NCI-H510A (cell line): Measurements from ENCODE around the gene ZBTB34.
"Not testable (repeated sequence)": the region's sequence is repeated elsewhere in the genome, so short reads cannot be mapped to it uniquely, and the experiment has no call there.

ENCODE experiments used
- DNase-seq: peaks from one replicate; lab custom pipeline; 2025; lab: John Stamatoyannopoulos, UW

Gene ZBTB34, protein sequence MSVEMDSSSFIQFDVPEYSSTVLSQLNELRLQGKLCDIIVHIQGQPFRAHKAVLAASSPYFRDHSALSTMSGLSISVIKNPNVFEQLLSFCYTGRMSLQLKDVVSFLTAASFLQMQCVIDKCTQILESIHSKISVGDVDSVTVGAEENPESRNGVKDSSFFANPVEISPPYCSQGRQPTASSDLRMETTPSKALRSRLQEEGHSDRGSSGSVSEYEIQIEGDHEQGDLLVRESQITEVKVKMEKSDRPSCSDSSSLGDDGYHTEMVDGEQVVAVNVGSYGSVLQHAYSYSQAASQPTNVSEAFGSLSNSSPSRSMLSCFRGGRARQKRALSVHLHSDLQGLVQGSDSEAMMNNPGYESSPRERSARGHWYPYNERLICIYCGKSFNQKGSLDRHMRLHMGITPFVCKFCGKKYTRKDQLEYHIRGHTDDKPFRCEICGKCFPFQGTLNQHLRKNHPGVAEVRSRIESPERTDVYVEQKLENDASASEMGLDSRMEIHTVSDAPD

DNA sequence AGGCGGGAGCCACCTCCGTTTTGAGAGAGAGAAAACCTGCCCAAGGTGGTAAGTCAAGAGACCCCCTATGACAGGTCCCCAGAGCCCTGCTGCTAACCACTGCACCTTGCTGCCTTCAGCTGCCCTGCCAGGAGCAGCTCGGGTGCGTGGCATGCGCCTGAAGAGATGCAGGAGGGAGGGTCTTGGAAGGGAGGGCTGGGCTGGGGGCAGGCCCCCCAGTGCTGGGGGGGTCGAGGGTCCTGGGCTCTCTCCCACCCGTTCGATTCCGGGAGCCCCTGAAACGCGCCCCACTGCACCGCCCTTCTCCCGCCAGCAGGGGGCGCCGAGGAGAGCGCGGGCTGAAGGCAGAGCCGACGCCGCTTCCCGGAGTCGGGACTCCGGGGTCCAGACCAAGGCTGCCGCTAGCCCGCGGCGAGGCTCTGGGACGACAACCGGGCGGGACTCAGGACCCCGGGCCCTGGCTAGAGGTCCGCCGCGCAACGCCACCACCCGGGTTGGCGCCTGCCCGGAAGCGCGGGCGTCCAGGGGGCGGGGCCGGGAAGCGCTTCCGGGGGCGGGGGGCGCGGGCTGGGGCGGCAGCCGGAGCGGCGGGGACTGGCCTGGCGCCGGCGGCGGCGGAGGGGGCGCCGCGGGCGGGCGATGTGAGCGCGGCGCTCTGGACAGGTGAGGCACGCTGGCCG, at the start of gene ZBTB34:
ZBTB34 (plus strand) TSS at position 563 of the 680 bp plus-strand sequence. CDS start 18,761 bp downstream, outside the sequence.
- DNase-seq = peak; percentile 65

DNA sequence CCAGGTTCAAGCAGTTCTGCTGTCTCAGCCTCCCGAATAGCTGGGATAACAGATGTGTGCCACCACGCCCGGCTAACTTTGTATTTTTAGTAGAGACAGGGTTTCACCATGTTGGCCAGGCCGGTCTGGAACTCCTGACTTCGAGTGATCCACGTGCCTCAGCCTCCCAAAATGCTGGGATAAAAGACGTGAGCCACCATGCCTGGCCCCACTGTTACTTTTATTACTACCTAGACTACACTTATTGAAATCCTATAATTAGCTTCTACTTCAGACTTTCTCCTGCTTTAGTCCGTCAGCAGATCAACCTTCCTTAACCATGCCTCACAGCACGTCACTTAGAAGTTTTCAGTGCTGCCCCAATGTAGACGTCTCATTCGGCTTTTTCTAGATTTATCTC, 47.4 kb upstream of the ZBTB34 start:
- no peak for DNase-seq

DNA sequence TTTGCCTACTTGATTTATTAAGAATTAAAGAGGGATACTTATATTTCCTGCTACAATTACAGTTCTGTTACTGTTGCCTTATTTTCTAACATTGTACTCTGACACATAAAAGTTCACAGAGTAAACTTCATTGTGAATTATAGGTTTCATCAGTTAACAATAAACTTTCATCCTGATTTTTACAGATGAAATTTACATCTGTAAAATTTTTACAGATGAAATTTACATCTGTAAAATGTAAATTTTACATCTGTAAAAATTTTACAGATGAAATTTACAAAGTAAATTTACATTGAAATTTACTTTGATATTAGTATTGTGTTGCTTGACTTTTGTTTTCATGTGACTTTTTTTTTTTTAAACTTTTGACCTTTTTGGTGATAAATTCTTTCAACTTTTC, 46.3 kb upstream of the ZBTB34 start:
- DNase-seq = no peak

DNA sequence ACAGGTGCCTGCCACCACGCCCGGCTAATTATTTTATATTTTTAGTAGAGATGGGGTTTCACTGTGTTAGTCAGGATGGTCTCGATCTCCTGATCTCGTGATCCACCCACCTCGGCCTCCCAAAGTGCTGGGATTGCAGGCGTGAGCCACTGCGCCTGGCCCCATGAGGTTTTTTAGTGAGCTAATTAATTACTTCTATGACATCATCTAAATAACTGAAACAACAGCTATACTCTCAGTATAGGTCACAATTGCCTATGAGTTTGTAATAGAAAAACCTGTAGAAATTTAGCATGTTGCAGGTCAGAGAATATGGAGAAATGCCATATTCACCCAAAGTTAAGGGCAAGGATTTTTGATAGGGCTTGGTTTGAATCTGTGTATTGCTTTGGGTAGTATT, 42.8 kb upstream of the ZBTB34 start:
- DNase-seq = not testable (repeated sequence)

DNA sequence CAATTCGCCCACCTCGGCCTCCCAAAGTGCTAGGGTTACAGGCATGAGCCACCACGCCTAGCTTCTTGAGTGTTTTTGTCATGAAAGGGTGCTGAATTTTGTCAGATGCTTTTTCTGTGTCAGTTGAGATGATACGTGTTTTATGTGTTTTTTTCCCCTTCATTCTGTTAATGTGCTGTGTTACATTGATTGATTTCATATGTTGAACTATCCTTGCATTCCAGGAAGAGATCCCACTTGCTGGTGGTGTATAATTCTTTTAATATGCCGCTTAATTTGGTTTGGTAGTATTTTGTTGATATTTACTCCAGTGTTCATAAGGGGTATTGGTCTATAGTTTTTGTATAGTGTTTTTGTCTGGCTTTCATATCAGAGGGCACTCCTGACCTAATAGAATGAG, 42.0 kb upstream of the ZBTB34 start:
- DNase-seq = no peak

DNA sequence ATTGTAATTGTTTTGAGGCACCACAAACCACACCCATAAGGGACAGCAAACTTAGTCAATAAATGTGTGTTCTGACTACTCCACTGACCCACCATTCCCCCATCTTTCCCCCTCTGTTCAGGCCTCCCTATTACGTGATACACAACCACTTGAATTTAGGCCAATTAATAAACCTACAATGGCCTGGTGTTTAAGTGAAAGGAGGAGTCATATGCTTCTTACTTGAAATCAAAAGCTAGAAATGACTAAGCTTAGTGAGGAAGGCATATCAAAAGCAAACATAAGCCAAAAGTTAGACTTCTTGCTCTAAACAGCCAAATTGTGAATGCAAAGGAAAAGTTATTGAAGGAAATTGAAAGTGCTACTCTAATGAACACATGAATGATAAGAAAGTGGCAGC, 41.0 kb upstream of the ZBTB34 start:
- DNase-seq = no peak

DNA sequence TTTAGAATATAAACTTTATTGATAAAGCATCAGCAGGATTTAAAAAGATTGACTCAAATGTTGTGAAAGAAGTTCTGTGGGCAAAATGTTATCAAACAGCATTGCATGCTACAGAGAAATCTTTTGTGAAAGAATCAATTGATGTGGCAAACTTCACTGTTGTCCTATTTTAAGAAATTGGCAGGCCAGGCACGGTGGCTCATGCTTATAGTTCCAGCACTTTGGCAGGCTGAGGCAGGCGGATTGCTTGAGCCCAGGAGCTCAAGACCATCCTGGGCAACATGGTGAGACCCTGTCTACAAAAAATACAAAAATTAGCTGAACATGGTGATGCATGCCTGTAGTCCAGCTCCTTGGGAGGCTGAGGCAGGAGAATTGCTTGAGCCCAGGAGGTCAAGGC, 38.2 kb upstream of the ZBTB34 start:
- no peak for DNase-seq

DNA sequence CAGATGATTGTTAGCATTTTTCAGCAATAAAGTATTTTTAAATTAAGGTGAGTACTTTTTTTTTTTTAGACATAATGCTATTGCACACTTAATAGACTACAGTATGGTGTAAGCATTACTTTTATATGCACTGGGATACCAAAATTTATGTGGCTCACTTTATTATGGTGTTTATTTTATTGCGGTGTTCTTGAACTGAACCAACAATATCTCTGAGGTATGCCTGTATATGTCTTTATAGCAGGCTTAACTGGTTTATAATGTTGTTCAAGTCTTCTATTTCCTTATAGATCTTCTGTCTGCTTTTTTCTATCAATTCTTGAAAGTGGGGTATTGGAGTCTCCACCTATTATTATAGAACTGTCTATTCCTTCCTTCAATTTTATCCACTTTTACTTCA, 37.6 kb upstream of the ZBTB34 start:
- no peak for DNase-seq

DNA sequence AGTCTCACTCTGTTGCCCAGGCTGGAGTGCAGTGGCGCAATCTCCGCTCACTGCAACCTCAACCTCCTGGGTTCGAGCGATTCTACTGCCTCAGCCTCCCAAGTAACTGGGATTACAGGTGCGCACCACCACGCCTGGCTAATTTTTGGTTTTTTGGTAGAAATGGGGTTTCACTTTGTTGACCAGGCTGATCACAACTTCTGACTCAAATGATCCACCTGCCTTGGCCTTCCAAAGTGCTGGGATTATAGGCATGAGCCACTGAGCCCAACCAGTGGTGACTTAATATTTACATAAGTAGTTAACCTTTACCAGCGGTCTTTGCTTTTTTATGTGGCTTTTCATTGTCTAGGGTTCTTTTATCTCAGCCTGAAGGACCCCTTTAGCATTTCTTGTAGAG, 36.4 kb upstream of the ZBTB34 start:
- not testable (repeated sequence) for DNase-seq

DNA sequence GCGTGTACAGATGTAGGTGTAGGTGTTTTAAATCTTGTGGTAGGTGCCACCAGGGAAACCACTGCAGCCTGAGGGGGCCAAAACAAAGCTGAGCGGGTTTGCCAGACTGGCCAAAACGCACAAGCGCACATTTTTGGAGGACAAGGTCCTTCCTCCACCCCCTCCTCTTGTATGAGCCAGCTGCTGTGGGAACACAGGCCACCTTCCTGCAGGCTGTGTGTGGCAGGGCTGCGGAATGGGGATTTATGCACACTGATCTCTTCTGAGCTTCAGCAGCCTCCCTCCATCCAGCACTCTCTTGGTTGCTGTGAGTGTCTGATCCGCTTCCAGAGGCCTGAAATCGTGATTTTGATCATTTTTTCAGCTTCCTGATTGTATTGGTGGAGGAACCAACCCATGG, 33.2 kb upstream of the ZBTB34 start:
- DNase-seq = no peak

DNA sequence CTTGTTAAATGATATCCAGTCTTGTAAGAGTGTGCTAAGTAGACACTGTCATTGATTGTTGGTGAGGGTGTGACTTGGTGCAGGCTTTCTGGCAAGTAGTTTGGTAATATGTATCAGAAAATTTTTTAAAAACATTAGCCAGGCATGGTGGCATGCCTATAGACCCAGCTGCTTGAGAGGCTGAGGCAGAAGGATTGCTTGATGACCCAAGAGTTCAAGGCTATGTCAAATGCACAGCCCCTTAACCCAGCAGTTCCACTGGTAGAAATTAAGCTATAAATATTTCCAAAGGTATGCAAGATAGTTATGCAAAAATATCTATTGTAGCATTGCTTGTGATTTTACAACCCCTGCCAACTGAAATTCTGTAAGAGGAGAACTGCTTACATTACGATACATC, 31.4 kb upstream of the ZBTB34 start:
- DNase-seq = no peak

DNA sequence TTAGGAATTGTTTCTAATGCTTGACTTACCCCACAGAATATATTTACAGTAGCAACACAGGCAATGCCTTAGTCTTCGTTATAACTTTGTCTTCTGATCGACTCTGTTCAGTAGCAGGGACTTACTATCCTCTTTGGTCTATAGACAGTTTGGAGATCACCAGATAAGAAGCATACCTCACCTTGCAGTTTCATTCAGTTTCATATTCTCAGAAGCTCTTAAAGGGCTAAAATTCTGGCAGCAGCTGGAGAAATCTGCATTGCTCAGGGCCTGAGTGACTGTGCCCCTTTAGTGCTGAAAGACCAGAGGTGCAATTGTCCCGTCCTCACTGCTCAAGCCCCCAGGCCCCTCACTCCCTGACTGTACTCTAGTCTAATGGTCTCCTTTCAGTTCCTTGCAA, 29.6 kb upstream of the ZBTB34 start:
- no peak for DNase-seq

DNA sequence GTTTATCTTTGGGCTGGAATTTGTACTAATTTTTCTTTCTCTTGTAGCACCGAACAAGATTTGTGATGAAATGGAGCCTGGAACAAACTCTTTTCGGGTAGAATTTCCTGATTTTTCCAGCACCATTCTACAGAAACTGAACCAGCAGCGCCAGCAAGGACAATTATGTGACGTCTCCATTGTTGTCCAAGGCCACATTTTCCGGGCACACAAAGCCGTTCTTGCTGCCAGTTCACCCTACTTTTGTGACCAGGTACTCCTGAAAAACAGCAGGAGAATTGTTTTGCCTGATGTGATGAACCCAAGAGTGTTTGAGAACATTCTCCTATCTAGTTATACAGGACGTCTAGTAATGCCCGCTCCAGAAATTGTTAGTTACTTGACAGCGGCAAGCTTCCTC, 28.0 kb upstream of the ZBTB34 start:
- DNase-seq = no peak

DNA sequence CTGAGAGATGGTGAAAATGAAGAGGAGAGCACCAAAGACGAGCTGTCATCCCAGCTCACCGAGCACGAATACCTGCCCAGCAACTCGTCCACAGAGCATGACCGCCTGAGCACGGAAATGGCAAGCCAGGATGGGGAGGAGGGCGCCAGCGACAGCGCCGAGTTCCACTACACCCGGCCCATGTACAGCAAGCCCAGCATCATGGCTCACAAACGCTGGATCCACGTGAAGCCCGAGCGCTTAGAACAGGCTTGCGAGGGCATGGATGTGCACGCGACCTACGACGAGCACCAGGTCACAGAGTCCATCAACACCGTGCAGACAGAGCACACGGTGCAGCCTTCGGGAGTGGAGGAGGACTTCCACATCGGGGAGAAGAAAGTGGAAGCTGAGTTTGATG, 27.4 kb upstream of the ZBTB34 start:
- DNase-seq = no peak

DNA sequence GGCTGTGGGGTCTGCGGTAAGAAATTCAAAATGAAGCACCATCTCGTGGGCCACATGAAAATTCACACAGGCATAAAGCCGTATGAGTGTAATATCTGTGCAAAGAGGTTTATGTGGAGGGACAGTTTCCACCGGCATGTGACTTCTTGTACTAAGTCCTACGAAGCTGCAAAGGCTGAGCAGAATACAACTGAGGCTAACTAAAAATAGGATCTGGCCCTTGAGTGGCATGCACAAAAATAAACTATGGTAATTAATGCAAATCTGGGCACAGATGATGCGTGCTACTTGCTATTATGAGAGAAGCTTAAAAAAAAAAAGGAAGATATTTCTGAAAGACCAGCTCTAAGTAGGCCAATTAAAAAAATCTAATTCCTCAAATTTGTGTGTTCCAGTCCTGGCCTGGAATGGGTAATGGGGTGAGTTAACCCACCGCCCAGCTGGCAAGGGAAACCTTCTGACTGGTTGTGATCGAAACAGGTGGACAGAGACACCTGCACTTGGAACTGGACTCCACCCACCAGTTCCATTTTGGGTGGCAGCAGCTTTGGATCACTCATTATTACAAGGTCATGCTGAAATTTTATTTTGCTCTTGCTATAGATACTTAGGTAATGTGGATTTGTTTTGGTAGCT, 26.6 kb upstream of the ZBTB34 start:
- no peak for DNase-seq

DNA sequence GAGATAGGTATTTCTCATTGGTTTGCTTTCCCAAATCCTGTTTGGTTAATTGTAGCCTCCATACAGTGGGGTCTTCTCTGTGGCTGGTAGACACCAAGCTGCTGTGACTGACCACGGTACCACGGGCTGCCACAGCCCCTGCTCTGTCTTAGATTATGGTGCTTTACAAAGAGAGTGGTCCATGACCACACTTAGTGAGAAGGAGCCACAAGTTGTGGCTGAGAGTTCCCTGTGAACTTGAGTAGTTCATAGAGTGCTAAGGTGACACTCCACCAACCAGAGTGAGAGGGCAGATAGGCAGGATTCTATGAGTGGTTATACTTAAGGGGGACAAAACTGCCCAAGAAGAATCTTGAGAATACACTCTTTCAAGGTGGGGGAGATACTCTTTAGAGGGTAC, 25.8 kb upstream of the ZBTB34 start:
- DNase-seq = no peak

DNA sequence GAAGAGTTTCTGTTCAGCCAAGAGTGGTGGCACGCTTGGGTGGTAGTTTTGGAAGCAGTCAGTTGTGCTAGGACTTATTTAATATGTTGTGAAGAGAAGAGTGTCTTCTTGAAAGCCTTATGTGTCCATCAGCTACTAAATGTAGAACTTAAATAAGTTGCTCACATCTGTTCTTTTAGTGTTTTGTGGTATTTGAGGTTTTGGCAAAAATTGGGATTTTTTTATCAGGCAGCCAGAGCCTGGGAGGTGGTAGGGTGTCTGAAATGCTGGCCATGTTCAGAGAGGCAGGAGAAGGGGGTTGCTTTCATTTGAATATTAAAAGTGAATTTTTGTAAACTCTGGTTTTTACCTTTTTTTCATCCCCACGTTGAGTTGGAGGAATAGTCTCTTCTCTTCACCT, 24.2 kb upstream of the ZBTB34 start:
- DNase-seq = no peak

DNA sequence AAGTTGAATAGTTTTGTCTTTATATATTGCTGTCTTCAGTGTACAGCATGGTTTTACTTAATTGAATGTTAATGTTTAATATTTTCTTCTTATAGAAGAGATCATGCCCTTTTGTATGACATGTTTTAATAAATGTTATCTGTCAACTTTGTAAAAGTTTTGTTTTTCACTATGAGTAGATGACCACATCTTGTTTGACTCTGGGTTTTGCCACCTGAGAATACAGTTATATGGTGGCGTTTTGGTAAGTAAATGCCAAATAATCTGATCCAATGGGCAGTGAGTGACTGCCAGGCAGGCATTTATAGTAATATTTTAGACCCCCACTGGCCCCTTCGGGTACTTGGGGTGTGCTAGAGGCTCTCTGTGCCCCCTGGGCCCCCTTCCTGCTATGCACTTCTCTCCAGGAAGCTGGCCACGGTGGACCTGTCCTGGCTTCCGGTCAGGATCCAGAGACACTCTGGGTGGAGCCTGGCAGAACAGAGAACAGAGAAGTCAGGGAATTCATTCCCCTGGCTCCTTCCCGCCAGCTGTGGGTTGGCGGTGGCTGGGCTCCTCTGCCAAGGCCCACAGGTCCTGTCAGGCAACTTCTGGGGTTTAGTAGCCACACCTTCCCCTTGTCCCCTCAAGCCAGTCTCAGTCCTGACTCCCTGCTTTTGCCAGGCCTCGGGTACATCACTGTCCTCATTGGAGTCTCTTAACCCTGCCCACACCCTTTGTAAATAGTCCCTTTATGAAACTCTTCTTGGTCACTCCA, 22.2 kb upstream of the ZBTB34 start:
- no peak for DNase-seq

DNA sequence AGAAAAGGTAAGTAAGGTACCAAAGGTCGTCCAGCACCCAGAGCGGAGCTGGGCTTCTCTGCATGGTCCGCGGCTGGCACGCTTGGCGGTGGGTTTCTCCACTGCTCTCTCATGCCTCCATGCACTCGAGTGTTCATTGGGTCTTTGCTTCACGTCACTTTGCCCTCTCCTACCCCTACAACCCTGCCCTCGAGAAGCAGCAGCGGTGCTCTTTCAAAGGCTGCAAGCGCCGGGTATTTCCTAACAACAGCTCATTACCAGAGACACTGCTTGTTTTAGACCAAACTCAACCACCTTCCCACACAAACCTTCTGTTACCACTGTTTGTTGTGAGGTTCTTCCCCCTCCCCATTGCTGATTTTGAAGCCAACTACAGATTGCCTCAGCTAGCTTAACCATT, 21.5 kb upstream of the ZBTB34 start:
- DNase-seq = no peak

DNA sequence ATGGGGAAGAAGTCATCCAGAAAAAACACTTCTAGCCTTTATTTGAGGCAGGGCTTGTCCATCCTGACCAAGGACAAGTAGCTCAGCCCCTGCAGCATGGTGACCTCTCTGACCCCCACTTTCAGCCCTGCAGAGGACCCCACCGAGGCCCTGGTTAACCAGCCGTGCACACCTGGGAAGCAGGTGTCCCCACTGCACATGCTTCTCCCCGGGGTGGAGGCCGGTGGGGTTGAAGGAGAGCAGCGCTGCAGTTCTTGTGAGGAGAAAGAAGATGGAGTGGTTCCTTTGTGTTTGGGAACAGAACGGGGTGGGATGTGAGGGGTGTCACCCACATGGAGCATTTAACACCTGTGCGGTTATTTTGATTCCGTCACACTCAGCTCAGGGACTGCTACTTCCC, 21.1 kb upstream of the ZBTB34 start:
- DNase-seq = no peak

DNA sequence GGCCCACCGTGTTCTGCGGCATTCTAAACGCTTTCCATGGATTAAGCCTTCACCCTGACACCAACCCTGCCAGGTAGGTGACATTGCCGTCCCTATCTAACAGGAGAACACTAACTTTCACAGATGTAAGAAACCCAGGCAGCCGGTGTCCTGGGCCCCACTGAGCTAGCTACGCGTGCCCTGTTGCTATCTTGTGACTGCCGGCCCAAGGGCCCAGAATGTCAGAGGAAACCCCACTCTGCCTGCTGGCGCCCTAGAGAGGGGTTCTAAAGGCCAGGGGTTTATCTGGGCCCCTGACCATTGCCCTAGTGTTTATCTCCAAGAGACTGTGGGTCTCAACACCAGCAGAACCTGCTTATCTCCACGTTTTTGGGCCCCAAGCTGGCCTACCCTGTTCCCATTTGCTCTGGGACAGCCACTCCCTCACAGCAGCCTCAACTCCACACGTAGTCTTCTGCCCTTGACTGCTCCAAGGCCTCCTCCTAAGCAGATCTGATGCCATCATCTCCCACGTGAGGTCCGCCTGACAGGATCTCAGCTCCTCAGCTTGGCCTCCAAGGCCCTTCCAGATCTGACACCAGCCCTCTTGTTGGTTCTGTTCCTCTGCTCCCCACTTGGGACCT, 18.1 kb upstream of the ZBTB34 start:
- DNase-seq = no peak
